Activated CD8-positive, alpha-beta memory T cell treated with anti-CD3 and anti-CD28 coated beads, Interleukin-2, amount 50 U/mL, for 24 hours (primary cell): ENCODE results near the gene SMG6.
"Not testable (repeated sequence)": the region's sequence is repeated elsewhere in the genome, so short reads cannot be mapped to it uniquely, and the experiment has no call there.

Experiments used
- DNase-seq: peaks from one replicate; pipeline ENCODE4 v3.0.0-alpha.2; 2020; ENCODE audit errors: extremely low read depth

SMG6 gene

DNA sequence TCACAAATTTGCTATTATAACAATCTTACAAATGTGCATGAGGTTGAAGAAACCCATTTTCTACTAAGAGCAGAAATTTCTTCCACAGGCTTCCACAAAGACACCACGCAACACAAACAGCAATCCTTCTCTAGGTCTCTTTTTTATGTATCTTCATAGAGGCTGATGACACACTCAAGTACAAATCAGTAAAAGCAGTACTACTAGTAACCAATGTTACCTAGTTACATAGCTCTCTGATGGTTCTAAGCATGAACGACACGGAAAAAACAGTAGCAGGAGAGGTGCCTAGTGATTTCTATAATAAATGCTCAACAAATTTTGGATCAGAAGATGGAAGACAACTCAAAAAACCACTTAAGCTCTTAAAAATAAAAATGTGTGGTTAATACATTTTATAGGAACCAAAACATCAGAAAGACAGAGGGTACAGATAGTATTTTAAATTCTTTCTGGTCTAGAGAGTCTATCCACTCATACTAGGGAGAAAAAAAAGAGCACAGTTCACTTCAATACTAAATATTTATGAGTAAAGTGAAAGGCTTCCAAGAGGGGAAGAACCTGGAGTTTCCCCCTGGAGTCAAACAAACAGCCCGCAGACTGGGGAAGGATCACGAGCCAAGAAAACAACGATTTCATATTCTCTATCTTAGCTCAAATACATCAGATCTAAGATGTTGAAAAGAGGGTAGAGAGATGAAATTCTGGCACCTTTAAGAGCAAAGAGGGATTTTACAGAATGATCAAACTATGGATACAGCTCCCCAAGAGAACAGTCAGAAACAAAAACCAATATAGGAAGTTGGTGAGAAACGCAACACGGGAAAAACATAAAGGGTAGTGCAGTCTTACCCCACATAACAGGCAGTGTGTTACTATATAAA is 40.2 kb downstream of the SMG6 start:
- no peak for DNase-seq

DNA sequence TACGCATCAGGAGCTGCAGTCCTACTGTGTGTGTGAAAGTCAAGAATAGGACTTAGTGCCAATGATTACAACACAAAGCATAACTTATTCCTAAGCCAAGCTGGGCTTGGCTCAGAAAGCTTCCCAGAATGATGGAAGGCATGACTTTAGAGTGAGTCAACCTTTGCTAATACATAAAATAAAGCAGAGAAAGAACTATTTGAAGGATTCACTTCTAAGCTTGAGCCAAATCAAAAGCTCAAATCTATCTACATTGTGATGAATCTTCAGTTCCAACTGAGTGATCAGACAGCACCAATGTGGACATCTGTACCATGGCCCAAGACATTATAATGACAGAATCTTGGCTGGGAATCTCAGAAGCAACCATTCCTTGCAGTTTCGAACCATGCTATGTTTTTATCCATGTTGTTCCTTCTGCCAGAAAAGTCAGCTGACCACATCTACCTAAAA is 41.4 kb downstream of the SMG6 start:
- DNase-seq: no peak

- peak; percentile 52 for DNase-seq
These were observed 43.6 kb downstream of the SMG6 start for GRCh38 chr17:2259769-2260536.

- DNase-seq: not testable (repeated sequence)
These were observed 44.8 kb downstream of the SMG6 start for GRCh38 chr17:2258830-2259229.

GRCh38 chr17:2253768-2254406 is 49.7 kb downstream of the SMG6 start:
- DNase-seq: no peak

- DNase-seq: no peak
These were observed 50.2 kb downstream of the SMG6 start for GRCh38 chr17:2253362-2253761.

DNA sequence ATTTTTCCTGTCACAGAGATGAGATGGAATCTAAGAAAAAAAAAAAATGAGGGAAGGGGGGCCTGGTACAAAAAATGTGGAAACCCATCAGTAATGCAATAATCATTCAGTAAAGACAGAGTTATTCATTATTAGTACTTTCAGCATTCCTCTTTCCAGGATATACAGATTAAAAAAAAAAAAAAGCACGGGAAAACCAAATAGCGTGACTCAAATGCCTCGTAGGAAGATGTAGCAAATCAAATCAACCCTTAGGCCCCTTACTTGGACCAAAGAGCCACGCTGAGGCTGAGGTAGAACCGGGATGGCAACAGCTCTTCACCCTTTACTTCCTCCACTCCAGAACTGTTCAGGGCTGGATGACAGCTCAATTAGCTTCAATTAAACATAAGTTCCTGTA is 52.5 kb downstream of the SMG6 start:
- no peak for DNase-seq

DNA sequence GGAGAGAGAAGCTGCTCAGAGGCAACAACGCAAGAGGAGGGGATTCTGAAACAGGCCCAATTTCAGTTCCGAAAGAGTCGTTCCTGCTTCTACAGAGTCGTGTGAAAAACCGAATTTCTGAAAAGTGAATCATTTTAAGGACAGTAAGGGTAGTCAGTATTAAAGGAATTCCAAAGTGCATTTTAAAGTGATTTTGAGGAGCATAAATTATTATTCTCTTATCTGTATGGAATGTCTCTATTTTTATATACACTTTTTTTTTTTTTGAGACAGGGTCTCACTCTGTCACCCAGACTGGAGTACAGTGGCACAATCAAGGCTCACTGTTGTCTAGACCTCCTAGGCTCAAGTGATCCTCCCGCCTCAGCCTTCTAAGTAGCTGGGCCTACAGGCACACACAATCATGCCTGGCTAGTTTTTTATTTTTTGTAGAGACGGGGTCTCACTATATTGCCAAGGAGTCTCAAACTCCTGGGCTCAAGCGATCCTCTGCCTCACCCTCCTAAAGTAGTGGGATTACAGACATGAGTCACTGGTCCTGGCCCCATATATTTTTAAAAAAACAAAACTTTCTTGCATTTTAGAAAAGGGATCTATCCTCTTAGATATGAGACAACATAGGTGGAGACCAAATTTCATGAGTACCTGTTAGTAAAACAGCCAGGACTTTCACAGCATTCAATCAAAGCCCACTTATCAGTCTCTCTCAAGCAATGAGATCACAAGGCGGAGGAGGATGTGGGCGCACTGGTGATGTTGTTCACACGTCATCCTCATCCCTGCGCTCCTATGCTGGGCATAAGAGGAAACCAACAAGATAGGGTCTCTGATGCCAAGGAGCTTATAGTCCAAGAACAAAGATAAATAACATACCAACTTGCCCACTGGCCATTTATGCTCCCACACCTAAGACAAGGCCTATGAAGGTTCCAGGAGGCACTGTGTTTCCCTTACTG is 53.2 kb downstream of the SMG6 start:
- no peak for DNase-seq

GRCh38 chr17:2247005-2247404 is 56.6 kb downstream of the SMG6 start:
- no peak for DNase-seq

- peak; percentile 61 for DNase-seq
These were observed 58.8 kb downstream of the SMG6 start for GRCh38 chr17:2244545-2245525.

GRCh38 chr17:2243953-2244352 is 59.6 kb downstream of the SMG6 start:
- DNase-seq: no peak

GRCh38 chr17:2241823-2242222 is 61.8 kb downstream of the SMG6 start:
- DNase-seq: no peak

DNA sequence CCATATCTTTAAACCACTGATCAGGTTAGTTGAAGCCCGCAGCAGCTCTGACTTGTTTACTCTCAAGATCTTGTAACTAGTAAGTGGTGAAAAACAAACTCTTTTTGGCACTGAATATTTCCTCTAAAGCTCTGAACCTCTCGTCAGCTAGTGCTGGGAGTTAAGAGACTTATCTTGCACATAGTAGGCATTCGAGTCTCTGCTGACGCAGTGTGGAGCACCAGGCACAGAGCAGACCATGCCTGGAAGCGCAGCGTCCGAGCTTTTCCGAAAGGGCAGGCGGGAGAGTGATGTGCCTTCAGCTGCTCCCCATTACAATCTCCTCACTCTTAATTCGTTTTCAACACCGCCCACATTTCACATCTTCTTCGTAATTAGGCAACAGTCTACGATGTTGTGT is 63.0 kb downstream of the SMG6 start:
- DNase-seq: no peak

DNA sequence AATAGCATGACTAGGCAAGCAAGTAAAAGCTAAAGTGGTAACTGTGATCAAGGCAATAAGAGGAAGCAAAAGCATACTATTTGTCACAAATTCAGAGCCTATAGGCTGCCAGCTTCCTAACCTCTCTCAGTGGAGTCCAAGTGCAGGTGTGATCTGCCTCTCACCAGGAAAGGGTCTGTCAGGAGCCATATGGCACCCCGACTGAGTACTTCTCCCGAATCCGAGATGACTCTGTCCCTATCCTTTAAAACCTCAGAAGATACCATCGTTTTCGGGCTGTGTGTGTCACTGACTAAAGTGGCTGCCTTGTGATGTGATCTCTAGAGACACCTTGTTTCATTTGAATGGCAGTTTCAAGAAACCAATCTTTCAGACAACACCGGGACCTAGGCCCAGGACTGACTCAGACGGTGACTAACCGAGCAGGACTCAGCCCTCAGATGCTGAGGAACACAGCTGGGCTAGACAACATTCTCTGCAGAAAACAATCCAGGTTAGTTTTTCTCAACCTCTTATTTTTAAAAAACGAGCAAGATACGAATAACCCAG is 63.6 kb downstream of the SMG6 start:
- no peak for DNase-seq

- no peak for DNase-seq
These were observed 64.4 kb downstream of the SMG6 start for GRCh38 chr17:2239170-2239551.

- DNase-seq: no peak
These were observed 65.0 kb downstream of the SMG6 start for GRCh38 chr17:2238432-2239169.

GRCh38 chr17:2237950-2238349 is 65.6 kb downstream of the SMG6 start:
- no peak for DNase-seq

- no peak for DNase-seq
These were observed 66.1 kb downstream of the SMG6 start for GRCh38 chr17:2237521-2237921.

DNA sequence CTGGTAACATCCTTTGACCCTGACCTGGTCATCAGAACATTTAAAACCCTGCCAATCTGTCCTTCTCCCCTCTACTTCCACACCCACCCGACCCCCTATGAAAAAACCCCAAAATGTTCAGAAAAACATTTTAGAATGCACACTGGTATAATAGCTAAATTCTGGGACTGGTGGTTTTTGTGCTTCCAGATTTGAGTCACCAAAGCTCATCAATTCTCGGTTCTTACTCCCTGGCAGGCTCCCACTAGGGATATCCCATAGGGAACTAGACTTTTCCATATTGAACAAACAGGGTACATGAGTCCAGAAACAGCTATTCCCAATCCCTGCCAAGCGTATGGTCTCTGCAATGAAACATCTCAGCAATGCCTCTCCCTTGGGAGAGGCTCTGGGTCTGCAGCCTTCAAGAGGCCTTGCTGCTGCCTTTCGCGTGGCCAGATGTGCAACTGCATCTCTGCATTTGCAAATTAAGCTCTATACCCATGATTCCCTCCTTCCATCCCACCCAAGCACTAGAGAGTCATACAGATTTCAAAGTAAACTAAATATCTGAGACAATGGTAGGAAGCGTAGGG is 67.7 kb downstream of the SMG6 start:
- DNase-seq: no peak
